Liver (tissue), 2 donors: ENCODE measurements around the gene RAD51B.

Source experiments
- CTCF ChIP-seq: fragments of 150-350 bp; IDR thresholded peaks from 2 replicates; pipeline ENCODE4 v1.5.1; 2017; ENCODE audit warnings: improper control_type of control experiment, low read depth, low read length; ENCODE audit not compliant: missing input control
- REST ChIP-seq: IDR thresholded peaks from 2 replicates; pipeline ENCODE4 v1.6.1; 2016; ENCODE audit warnings: antibody characterized with exemption, mild to moderate bottlenecking
- YY1 ChIP-seq: IDR thresholded peaks from 2 replicates; pipeline ENCODE4 v1.6.1; 2016; ENCODE audit warnings: antibody characterized with exemption, mild to moderate bottlenecking
- donor health status: healthy.

GRCh38 chr14:68426661-68427549, 607.3 kb downstream of the RAD51B start:
- TF ChIP-seq YY1 (no peak), REST (no peak), CTCF (no peak)
